GM12878 (cell line): ENCODE measurements around the gene PDE7B. TPM values are rescaled to one million over a fixed set of nuclear protein-coding genes. Genes with fewer than 3 reads are reported as not detected.

ENCODE experiments used
- ATAC-seq: fragments of 200-7000 bp; cut with Tn5 transposase; 3 replicates; pipeline ENCODE4 v1.9.1; 2020; ENCODE audit warnings: mild to moderate bottlenecking, moderate library complexity
- BruUV-seq: library from RNA; stranded (reverse); fragments of 400-500 nt; replicated peaks from 2 replicates; lab custom pipeline; 2021; lab: Mats Ljungman, UMichigan
- CTCF ChIA-PET: fragments of 300-600 bp; sonication (Branson Sonifier 250); formaldehyde crosslinking; extraction: SDS; loops from one replicate; lab custom pipeline; 2021; ENCODE audit warnings: inconsistent platforms; lab: Yijun Ruan, JAX
- POLR2A ChIA-PET: fragments of 350-600 bp; formaldehyde crosslinking; extraction: SDS; loops from one replicate; lab custom pipeline; 2021; ENCODE audit warnings: inconsistent platforms; lab: Charles Lee
- RAD21 ChIA-PET: fragments of 300-600 bp; sonication (Branson Sonifier 250); formaldehyde crosslinking; loops from one replicate; lab custom pipeline; 2023; ENCODE audit warnings: antibody characterized with exemption; ENCODE audit not compliant: unreplicated experiment; lab: Charles Lee
- SMC1A ChIA-PET: fragments of 300-600 bp; sonication (Branson Sonifier 250); formaldehyde crosslinking; loops from one replicate; lab custom pipeline; 2023; ENCODE audit not compliant: unreplicated experiment, uncharacterized antibody; lab: Charles Lee
- DNase-seq: peaks from one replicate; pipeline ENCODE4 v3.0.0-alpha.2; 2011; ENCODE audit warnings: low read depth, low spot score
- FAIRE-seq: peaks from 3 replicates; lab custom pipeline; 2011; peaks lifted over from hg19 to GRCh38; lab: Jason Lieb, UNC
- H2AFZ ChIP-seq: 2 replicates; pipeline ENCODE4 v1.6.0; 2011; ENCODE audit warnings: low read depth, low read length, control low read depth; ENCODE audit not compliant: control insufficient read depth
- H3K27ac ChIP-seq: 2 replicates; pipeline ENCODE4 v1.5.1; 2011; ENCODE audit warnings: control low read depth; ENCODE audit not compliant: control insufficient read depth, insufficient read depth
- H3K27me3 ChIP-seq, 2 experiments: replicated peaks in 1 of 2; 2 replicates each; pipeline versions ENCODE4 v1.6.0 to v1.6.1; 2011; ENCODE audit warnings: low read length in 1 of 2; ENCODE audit not compliant: control insufficient read depth in 2 of 2, insufficient read depth in 2 of 2
- H3K36me3 ChIP-seq, 2 experiments: 2 replicates each; pipeline ENCODE4 v1.5.1; 2011; ENCODE audit warnings: low read length in 1 of 2; ENCODE audit not compliant: control insufficient read depth in 2 of 2, insufficient read depth in 2 of 2
- H3K4me1 ChIP-seq: 2 replicates; pipeline ENCODE4 v1.6.1; 2011; ENCODE audit warnings: mild to moderate bottlenecking, low read length, moderate library complexity, mixed read lengths; ENCODE audit not compliant: control insufficient read depth, insufficient read depth
- H3K4me2 ChIP-seq: 2 replicates; pipeline ENCODE4 v1.6.0; 2011; ENCODE audit warnings: control low read depth; ENCODE audit not compliant: control insufficient read depth, insufficient read depth
- H3K4me3 ChIP-seq: fragments of 200-600 bp; sonication (generic); 2 replicates; pipeline ENCODE4 v1.5.1; 2016
- H3K79me2 ChIP-seq: 2 replicates; pipeline ENCODE4 v1.6.0; 2011; ENCODE audit warnings: low read length; ENCODE audit not compliant: control insufficient read depth, insufficient read depth
- H3K9ac ChIP-seq: 2 replicates; pipeline ENCODE4 v1.8.0; 2011; ENCODE audit warnings: low read length, control low read depth, mixed read lengths; ENCODE audit not compliant: control insufficient read depth, insufficient read depth
- H3K9me3 ChIP-seq: replicated peaks from 3 replicates; pipeline ENCODE4 v1.5.1; 2011; ENCODE audit warnings: mild to moderate bottlenecking, low read length; ENCODE audit not compliant: control insufficient read depth, insufficient read depth
- H4K20me1 ChIP-seq: 2 replicates; pipeline ENCODE4 v1.6.0; 2011; ENCODE audit not compliant: control insufficient read depth, insufficient read depth
- CTCF ChIP-seq, 3 experiments: IDR thresholded peaks in 2 of 3; conservative IDR thresholded peaks in 1 of 3; 2 replicates each; pipeline ENCODE4 v1.5.1; 2011; ENCODE audit warnings: low read depth in 3 of 3, low read length in 3 of 3, mild to moderate bottlenecking in 3 of 3, control low read depth in 2 of 3, moderate library complexity in 2 of 3, inconsistent platforms in 1 of 3, mixed read lengths in 1 of 3; ENCODE audit not compliant: control insufficient read depth in 2 of 3, insufficient read depth in 1 of 3; ENCODE audit errors: extremely low read depth in 1 of 3
- ESRRA ChIP-seq: IDR thresholded peaks from 2 replicates; pipeline ENCODE4 v1.6.1; 2012; ENCODE audit warnings: mild to moderate bottlenecking, low read length, improper control_type of control experiment
- KLF5 ChIP-seq: fragments of 450-650 bp; IDR thresholded peaks from 2 replicates; pipeline ENCODE4 v1.6.1; 2014; ENCODE audit warnings: mild to moderate bottlenecking; ENCODE audit not compliant: partially characterized antibody
- MTA2 ChIP-seq: fragments of 450-650 bp; IDR thresholded peaks from 2 replicates; pipeline ENCODE4 v1.6.1; 2016; ENCODE audit warnings: low read depth, mild to moderate bottlenecking, moderate library complexity
- MYC ChIP-seq: IDR thresholded peaks from 2 replicates; pipeline ENCODE4 v1.6.1; 2011; ENCODE audit warnings: mild to moderate bottlenecking, low read length, moderate library complexity, inconsistent platforms; ENCODE audit not compliant: insufficient read depth, insufficient replicate concordance, insufficient read length, severe bottlenecking
- POLR2AphosphoS2 ChIP-seq: IDR thresholded peaks from 2 replicates; pipeline ENCODE4 v1.6.1; 2011; ENCODE audit warnings: low read depth, mild to moderate bottlenecking, low read length, improper control_type of control experiment, moderate library complexity
- RELB ChIP-seq: fragments of 450-650 bp; IDR thresholded peaks from 2 replicates; pipeline ENCODE4 v1.6.1; 2017; ENCODE audit warnings: low read depth, mild to moderate bottlenecking, moderate library complexity
- RUNX3 ChIP-seq: IDR thresholded peaks from 2 replicates; pipeline ENCODE4 v1.6.1; 2012; ENCODE audit warnings: low read length, inconsistent platforms
- SIX5 ChIP-seq: IDR thresholded peaks from 2 replicates; pipeline ENCODE4 v1.6.1; 2011; ENCODE audit warnings: mild to moderate bottlenecking, low read depth, low read length, moderate library complexity; ENCODE audit not compliant: severe bottlenecking
- SKIL ChIP-seq: fragments of 450-650 bp; IDR thresholded peaks from 2 replicates; pipeline ENCODE4 v1.6.1; 2017; ENCODE audit warnings: mild to moderate bottlenecking, low read depth, inconsistent platforms; ENCODE audit not compliant: poor library complexity, severe bottlenecking
- SMC3 ChIP-seq: IDR thresholded peaks from 2 replicates; pipeline ENCODE4 v1.6.1; 2011; ENCODE audit warnings: low read length, improper control_type of control experiment, borderline replicate concordance
- TCF3 ChIP-seq: IDR thresholded peaks from 2 replicates; pipeline ENCODE4 v1.6.1; 2012; ENCODE audit warnings: low read depth, mild to moderate bottlenecking, low read length, borderline replicate concordance; ENCODE audit not compliant: insufficient read depth
- YBX1 ChIP-seq: fragments of 450-650 bp; IDR thresholded peaks from 2 replicates; pipeline ENCODE4 v1.6.1; 2016; ENCODE audit warnings: antibody characterized with exemption
- YY1 ChIP-seq: IDR thresholded peaks from 2 replicates; pipeline ENCODE4 v1.6.1; 2011; ENCODE audit warnings: low read depth, mild to moderate bottlenecking, low read length
- ZBED1 ChIP-seq: IDR thresholded peaks from 2 replicates; pipeline ENCODE4 v1.6.1; 2016; ENCODE audit warnings: borderline replicate concordance
- WGBS: methylation state at CpG from one replicate; pipeline ENCODE4 v1.1.6; 2016; ENCODE audit warnings: low lambda C conversion rate; ENCODE audit not compliant: insufficient replicate concordance, insufficient coverage; ENCODE audit errors: missing lambda C conversion rate; 5-methylcytosine and 5-hydroxymethylcytosine counted together
- in situ Hi-C: fragments of 300-500 bp; cut with MboI; formaldehyde crosslinking; loops from 9 replicates; pipeline ENCODE4 v1.14.3; 2018; ENCODE audit warnings: mixed read lengths
- intact Hi-C: fragments of 100-400 bp; cut with micrococcal nuclease; formaldehyde crosslinking; loops from one replicate; pipeline ENCODE4 v1.14.2; 2022; ENCODE audit not compliant: unreplicated experiment
- polyA plus RNA-seq, 11 experiments: library from polyadenylated mRNA; depleted of rRNA in 4 of 11; unstranded in 6 of 11; stranded (reverse) in 5 of 11; fragments of >200 nt; fragmentation: Nextera tagmentation in 4 of 11; fragmentation: Illumina TruSeq in 1 of 11; extraction: Ambion mirVana in 4 of 11; extraction: Trizol in 1 of 11; gene quantifications; 1 replicate in 1 of 11; 2 replicates in 10 of 11; pipeline versions ENCODE4 v1.2.1 to v1.2.3, GENCODE V29; 2011 to 2016; ENCODE audit warnings: inconsistent platforms in 2 of 11, missing spikeins in 2 of 11, low read depth in 1 of 11
- total RNA-seq, 4 experiments: library from RNA; depleted of rRNA in 3 of 4; stranded (reverse); fragments of >200 nt in 3 of 4; fragmentation: Illumina TruSeq in 1 of 4; extraction: Trizol in 1 of 4; gene quantifications; 2 replicates each; pipeline versions ENCODE4 v1.2.1 to v1.2.3, GENCODE V29; 2013 to 2021

PDE7B gene
- total and polyA plus RNA-seq, 10 of the 15 experiments (the other 5 are each of a cell fraction or from before 2014, with no cell fraction given): not detected

- H3K4me2 ChIP-seq: no peak overlapping the region
- intact Hi-C loops (no loop called here), in situ Hi-C loops (no loop called here)
- TF ChIP-seq TCF3 (no peak), SMC3 (no peak), YY1 (no peak), MTA2 (no peak), CTCF (IDR thresholded peaks at IDR 0.05 in 2 of 3, conservative IDR thresholded peaks at IDR 0.05 in 1 of 3; ENCODE audit: control insufficient read depth in 2 of 3, extremely low read depth in 1 of 3, insufficient read depth in 1 of 3, low read depth in 3 of 3, low read length in 3 of 3) (no peak), RUNX3 (no peak), RELB (no peak), ZBED1 (no peak), KLF5 (no peak), YBX1 (no peak), SIX5 (no peak), MYC (no peak), ESRRA (no peak), POLR2AphosphoS2 (no peak), SKIL (no peak)
- no peaks in the 10 kb centered on the region for H3K9me3 ChIP-seq
- 80% methylated on average over 4 of the region's 4 CpGs for WGBS
- ChIA-PET SMC1A (no interaction called here), RAD21 (no interaction called here), CTCF (interaction anchor here (0.5 to 1.1 kb wide), 2 partner anchors 71 to 180 kb away, joined by 3 read pairs; no protein-coding TSS in a partner anchor), POLR2A (no interaction called here)
- H3K4me3 ChIP-seq: no peak overlapping the region
- H3K4me1 ChIP-seq: no peaks in the 10 kb centered on the region
- H3K27ac ChIP-seq: no peak overlapping the region
- no peaks in the 10 kb centered on the region for H3K36me3 ChIP-seq
- no peaks in the 10 kb centered on the region for H3K79me2 ChIP-seq
- ATAC-seq (no peak), DNase-seq (no peak), FAIRE-seq (no peak)
- no peaks in the 10 kb centered on the region for H4K20me1 ChIP-seq
- no peak overlapping the region for H3K9ac ChIP-seq
- no peaks in the 10 kb centered on the region for H3K27me3 ChIP-seq
- H2AFZ ChIP-seq: no peak overlapping the region
- BruUV-seq: no TSS peak
These were observed 12.4 kb upstream of the PDE7B start for GRCh38 chr6:135839121-135839520.
